Fibroblast of skin of right biceps (primary cell): ENCODE measurements around the gene SLC3A2.
"Not testable (repeated sequence)": the region's sequence is repeated elsewhere in the genome, so short reads cannot be mapped to it uniquely, and the experiment has no call there.

Experiments
- DNase-seq: peaks from one replicate; pipeline ENCODE4 v3.0.0-alpha.2; 2013

SLC3A2 gene

DNA sequence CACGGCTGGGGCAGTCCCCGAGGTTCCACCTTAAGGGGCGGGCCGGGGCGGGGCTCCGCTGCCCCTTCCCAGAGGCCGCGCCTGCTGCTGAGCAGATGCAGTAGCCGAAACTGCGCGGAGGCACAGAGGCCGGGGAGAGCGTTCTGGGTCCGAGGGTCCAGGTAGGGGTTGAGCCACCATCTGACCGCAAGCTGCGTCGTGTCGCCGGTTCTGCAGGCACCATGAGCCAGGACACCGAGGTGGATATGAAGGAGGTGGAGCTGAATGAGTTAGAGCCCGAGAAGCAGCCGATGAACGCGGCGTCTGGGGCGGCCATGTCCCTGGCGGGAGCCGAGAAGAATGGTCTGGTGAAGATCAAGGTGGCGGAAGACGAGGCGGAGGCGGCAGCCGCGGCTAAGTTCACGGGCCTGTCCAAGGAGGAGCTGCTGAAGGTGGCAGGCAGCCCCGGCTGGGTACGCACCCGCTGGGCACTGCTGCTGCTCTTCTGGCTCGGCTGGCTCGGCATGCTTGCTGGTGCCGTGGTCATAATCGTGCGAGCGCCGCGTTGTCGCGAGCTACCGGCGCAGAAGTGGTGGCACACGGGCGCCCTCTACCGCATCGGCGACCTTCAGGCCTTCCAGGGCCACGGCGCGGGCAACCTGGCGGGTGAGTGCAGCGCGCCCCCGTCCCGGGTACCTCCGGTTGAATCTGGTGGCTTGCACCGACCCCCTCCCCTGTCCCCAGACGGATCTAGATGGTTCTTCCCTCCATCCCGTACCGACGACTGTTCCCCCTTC, at the start of gene SLC3A2:
TSS of gene SLC3A2 (plus strand) at position 94 of the 776 bp plus-strand sequence. CDS start at position 222, 128 bp downstream.
- DNase-seq = peak; percentile 88

DNA sequence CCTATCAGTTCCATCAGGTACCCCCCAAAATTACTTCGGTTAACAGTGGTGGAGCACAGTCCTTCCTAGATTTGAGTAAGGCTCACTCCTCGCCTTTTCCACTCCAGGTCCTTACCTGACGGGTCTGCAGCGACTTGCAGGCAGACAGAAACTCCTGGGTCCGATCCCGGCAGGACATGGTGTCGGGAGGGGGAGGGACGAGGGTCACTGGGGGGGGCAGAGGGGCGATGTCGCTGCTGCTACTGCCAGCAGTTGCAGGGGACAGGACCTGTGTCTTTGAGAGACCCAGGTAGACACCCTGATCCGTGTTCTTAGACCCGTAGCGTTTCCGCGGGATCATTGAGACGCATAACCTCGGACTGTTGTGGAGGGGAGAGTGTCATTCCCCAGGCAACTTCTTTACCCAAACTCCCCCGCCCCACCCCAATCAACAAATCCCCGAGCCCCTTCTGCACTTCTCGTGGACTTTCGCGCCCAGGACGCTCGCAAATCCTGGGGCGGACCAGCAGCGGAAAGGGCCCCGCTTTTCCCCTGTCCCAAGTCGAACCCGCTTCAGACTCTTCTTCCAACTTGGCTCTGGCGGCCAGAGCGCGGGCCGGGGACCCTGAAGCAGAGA, 49.7 kb upstream of the SLC3A2 start:
- no peak for DNase-seq

DNA sequence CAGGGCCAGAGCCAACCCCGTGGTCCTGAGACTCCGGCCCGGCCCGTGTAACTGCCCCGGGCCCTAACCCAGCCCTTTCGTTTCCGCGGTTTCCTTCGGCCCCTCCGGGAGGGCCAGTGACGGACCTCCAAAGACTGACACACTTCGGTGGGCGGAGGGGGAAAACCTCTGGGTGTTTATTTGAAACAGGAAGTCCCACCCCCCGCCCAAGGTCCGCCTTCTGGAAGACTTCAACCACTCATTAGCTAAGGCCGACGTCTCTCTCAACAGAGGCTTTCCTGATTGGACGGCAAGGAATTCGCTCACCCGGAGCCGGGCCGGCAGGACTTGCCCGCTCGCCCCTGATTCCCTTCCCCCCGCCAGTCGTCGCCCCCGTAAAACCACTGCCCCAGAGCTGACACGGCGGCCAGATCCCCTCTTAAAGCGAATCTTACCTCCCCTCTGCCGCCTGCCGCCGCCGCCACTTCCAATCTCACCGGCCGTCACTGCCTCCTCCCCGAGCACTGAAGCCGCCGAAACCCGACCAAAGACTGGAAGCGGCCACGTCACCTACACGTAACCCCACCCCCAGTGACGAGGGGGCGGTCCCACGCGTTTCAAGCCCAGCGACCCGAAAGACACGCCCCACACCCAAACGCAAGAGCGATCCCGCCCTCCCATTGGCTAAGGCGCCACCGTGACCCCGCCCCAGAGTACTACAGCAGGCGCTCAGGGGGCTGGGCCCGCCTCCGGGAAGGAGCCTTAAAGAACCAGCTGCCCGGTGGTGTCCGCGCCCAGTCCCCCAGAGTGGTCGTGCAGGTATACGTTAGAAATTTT, 49.0 kb upstream of the SLC3A2 start, which contains the start of gene STX5:
TSS of gene STX5 (minus strand) at position 532 of the 816 bp plus-strand sequence. CDS start 808 bp downstream, outside the sequence.
- peak; percentile 98 for DNase-seq

- no peak for DNase-seq
Observed at GRCh38 chr11:62832336-62833234, 48.1 kb upstream of the SLC3A2 start, which contains the start of gene TEX54. TSS of gene TEX54 (minus strand) at chr11:62832841.

DNA sequence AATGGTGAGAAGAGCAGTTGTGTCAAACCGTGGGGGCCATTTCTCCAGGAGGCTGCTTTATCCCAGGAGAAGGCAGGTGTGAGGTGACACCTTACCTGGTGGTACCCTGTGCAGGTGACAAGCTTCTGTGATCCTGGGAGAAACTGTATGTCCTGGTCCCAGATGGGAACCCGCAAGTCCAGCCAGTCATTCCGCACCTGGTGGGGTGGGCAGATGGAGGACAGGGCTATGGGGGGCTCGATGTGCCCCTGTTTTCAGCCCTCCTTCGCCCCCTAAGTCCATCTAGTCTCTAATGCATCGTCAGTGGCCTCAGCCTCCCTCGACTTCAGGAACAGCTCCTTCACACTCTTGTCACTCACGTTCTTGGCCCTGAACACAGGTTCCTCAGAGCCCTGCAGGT, 45.4 kb upstream of the SLC3A2 start:
- no peak for DNase-seq

DNA sequence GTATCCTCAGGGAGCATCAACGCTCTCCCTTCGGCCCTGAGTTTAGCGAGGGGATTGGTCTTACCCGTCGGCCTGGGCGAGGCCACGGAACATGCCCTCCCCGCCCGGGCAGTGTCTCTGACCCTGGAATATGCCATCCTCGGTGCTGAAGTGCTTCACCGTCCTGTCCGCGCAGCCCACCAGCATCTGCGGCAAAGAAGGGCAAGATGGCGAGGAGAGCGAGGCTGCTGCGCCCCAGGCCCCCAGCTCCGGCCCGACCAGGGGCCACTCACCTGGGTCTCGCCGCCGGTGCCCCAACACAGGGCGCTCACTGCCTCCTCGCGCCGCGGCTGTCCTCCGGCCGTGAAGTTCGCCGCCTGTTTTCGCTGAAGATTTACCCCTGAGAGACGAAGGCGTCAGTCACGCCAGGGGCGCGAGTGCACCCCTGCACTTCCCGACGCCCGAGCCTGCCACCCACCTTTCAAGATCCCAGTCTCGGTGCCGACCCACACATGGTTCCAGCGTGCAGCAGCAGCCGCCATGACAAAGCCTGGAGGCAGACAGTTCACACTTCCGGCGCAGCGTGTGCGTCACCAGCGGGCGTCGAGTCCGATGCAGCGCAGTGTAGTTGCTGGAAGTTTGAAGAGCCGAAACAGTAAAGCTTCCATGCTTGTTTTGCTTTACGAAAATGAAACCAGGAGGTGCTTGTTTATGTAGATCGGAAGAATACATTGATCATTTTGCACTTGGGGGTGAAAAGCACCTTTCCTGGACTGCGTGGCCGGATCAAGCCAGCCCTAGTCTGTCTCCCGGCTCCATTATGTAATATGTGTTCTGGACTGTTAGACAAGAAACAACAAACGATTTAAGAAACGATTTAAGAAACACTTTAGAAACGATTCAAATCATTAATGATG, 41.4 kb upstream of the SLC3A2 start, which contains the start of gene WDR74:
TSS of gene WDR74 (minus strand) at position 541 of the 896 bp plus-strand sequence. CDS start at position 521, 20 bp downstream.
- peak; percentile 91 for DNase-seq

- DNase-seq = peak; percentile 87
Observed at GRCh38 chr11:62840721-62841360, 39.9 kb upstream of the SLC3A2 start.

DNA sequence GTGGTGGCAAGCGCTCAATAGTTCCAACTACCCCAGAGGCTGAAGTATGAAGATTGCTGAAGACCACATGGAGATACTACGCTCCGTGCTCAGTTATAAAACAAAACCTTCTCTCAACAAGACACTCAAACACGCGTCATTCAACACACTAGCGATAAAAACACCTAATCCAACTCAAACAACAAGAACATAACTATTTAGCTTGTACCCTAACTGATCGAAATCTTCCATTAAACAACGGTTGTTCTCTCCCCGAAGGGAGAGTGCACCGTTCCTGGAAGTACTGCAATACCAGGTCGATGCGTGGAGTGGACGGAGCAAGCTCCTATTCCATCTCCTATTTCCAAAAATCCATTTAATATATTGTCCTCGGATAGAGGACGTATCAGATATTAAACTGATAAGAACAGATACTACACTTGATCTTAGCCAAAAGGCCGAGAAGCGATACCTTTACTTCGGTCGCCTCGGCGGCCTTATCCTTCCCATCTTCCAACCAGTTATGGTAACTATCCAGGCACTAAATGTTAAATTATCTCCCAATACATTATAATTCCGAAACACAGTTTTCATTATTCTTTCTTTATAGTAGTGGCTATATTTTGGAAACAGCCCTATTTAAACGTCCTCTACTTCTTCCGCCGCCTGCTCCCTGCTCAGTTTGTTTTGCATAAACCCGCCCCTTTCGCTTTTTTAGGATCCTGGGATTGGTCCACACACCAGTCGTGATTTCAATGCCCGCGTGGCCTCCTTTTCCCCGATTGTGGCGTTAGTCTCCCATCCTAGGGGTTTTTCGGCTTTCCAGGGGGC, 39.1 kb upstream of the SLC3A2 start:
- peak; percentile 100 for DNase-seq

DNA sequence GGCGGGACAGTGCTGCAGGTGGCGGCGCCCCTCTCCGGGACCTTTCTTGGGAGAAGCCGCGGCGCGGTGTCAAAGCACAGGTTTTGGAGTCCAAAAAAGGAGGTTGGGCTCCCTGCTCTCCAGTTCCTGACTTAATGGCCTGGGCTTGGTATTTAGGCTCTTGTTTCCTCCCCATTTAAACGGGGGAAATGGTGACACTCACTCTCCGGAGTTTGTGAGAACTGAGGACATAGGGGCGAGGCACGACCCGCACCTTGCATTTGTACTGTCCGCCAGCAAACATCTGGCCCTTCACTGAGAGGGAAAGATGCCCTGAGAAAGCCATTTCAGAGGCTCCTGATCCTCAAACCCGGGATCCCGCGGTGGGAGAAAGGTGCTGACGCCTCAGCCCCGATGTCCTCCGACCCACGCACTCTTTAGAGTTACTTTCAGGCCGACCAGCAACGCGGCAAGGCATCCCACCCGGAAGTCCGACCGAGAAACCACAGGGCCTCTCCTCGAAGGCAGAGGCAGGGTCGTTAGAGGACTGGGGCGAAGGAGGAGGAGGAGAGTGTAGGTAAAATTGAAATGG, 38.4 kb upstream of the SLC3A2 start:
- DNase-seq = no peak

- DNase-seq = not testable (repeated sequence)
Observed at GRCh38 chr11:62842891-62843290, 37.8 kb upstream of the SLC3A2 start.

DNA sequence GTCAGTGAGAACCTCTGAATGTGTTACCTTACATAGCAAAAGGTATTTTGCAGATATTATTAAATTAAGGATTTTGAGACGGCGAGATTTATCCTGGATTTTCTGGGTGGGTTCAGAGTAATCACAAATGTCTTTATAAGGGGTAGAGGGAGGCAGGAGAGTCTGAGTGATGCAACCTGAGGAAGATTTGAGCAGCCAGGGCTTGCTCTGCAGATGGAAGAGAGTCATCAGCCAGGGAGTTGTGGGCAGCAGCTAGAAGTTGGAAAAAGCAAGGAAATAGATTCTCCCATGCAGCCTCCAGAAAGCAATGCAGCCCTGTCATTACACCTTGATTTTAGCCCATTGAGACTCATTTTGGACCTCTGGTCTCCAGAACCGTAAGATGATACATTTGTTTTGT, 37.2 kb upstream of the SLC3A2 start:
- no peak for DNase-seq

- DNase-seq = no peak
Observed at GRCh38 chr11:62844154-62844553, 36.5 kb upstream of the SLC3A2 start.

DNA sequence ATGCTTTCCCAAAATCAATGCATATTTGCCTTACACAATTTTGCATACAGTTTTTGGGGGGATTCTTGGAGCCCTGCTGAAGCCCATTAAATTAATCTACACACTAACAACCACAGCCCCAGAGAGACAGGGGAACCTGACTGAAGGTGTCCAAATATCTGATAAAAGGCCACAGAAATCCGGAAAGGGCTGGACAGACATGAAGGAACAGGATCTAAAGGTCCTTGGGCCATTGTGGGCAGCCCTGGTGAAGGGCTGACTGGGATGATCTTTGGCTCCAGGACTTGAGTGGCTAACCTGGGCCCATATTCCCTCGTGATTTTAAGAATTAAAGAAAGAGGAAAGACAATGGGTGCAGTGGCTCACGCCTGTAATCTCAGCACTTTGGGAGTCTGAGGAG, 34.5 kb upstream of the SLC3A2 start:
- no peak for DNase-seq

DNA sequence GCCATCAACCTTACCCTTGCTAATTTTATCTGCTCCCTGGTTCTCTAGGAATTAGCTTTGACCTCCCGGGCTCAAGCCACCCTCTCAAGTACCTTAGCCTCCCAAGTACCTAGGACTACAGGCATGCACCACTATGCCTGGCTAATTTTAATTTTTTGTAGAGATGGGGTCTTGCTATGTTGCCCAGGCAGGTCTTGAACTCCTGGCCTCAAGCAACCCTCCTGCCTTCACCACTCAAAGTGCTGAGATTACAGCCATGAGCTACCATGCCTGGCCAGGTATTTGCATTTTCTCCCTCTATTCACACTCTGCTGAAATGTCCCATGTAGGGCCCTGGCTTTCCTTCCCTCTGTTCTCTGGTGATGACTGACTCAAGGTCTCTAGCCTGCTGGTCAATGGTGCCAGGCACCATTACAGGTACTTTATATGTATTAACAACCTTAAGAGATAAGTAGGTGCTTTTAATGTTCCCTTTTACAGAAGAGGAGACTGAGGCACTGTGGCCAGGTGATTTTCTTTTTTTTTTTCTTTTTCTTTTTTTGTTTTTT, 32.9 kb upstream of the SLC3A2 start:
- DNase-seq = no peak

GRCh38 chr11:62850911-62851806, 29.5 kb upstream of the SLC3A2 start:
- no peak for DNase-seq

- no peak for DNase-seq
Observed at GRCh38 chr11:62851807-62852522, 28.7 kb upstream of the SLC3A2 start.

DNA sequence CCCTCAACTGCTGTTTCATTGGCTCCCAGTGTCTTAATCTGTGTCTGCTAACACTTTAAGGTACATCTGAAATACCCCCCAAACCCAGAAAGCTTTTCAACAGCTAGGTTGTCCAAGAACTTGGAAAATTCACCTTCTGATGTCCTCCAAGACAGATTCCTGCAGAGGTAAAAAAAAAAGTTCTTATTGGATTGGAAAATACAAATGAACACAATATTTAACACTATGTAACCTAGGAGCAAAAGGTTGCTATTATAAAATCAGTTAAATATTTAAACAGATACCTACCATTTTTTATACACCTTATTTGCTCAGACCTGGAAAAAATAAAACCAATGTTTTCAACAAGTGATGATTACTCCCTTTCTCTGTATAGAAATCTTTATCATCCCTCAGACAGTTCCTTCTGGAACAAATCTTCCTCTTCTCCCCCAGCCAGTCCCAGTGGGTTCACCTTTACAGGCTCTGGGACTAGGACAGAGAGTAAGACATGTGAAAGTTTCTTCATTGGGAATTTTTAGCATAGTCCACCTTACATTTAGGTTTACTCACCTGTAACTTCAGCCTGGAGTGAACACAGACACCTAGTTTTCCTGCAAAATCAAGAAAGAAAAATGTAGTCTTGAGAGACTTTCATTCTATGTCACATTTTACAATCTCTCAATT, 28.0 kb upstream of the SLC3A2 start:
- no peak for DNase-seq
